GM12874 (cell line): ENCODE results near the gene PSMD4.

Source experiments
- CTCF ChIP-seq: IDR thresholded peaks from 2 replicates; pipeline ENCODE4 v1.5.1; 2011; ENCODE audit warnings: low read depth, mild to moderate bottlenecking, control low read depth, low read length, moderate library complexity; ENCODE audit not compliant: insufficient read depth

The PSMD4 gene

DNA sequence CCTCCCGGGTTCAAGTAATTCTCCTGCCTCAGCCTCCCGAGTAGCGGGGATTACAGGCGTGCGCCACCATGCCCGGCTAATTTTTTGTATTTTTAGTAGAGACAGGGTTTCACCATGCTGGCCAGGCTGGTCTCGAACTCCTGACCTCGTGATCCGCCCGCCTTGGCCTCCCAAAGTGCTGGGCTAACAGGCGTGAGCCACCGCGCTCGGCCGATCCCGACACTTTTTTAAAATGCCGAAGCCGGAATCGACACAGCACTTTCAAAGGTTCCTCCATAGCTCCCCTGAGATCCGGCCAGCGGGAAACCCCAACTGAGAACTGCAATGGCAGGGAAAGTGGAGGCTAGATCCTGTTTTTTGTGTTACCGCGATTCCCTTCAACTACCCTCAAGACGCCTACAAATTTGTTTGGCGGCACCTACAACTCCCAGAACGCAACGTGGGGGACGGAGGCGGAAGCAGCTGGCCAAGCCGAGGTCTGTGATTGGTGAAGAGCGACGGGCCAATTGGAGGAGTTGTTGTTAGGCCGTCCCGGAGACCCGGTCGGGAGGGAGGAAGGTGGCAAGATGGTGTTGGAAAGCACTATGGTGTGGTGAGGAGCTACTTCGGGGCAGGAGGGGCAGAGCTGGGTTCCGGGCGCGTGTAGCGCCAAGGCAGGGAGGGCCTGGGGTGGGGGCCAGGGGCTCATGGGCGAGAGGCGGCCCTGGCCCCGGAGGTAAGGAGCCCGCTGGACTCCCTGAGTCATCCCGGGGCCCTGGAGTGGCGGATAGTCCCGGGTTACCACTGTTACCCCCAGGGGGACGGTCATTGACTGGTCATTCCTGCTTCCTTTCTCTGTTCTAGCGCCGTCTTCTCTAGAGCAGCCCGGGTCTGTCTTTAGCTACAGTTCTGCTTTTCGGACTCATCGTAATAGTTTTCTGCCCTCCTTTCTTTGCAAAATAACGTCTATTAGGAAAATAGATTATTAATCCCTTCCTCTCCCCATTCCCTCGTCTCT lies at the start of gene PSMD4:
PSMD4 (plus strand) TSS at position 518 of the 997 bp plus-strand sequence; CDS start at position 567, 49 bp downstream.
- no peak for TF ChIP-seq CTCF

DNA sequence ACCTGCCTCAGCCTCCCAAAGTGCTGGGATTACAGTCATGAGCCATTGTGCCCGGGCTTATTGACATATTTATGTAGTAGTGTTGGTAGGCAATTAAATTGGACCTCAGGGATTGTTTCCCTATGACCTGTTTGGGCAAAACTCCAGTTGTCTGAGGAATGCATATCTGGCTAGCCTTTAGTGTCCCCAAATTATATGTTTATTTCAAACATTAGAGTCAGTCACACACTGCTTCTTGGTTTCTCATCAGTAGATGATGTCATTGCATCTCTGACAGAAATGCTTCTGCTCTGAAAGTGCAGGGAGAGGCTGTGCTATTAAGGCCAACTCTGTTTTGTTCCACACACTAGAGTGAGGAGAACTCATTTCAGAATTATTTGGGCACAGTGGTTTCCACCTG lies 43.7 kb upstream of the PSMD4 start:
- TF ChIP-seq CTCF, result no peak

- TF ChIP-seq CTCF, result no peak
Measured at GRCh38 chr1:151211972-151212705, 42.4 kb upstream of the PSMD4 start.

GRCh38 chr1:151213560-151213959 lies 41.0 kb upstream of the PSMD4 start:
- TF ChIP-seq CTCF, result no peak

DNA sequence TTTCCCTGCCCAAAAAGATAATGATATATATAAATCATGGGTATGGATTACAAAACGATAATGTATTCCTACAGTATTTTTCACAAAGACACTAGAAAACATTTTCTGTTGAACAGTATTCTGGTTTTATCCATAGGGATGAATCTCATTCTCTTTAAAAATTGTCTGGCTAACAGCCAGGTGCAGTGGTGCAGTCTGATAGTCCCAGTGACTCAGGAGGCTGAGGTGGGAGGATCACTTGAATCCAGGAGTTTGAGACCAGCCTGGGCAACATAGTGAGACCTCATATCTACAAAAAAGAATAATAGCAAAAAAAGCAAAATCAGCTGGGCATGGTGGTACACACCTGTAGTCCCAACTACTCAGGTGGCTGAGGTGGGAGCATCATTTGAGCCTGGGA lies 32.9 kb upstream of the PSMD4 start:
- TF ChIP-seq CTCF, result no peak

DNA sequence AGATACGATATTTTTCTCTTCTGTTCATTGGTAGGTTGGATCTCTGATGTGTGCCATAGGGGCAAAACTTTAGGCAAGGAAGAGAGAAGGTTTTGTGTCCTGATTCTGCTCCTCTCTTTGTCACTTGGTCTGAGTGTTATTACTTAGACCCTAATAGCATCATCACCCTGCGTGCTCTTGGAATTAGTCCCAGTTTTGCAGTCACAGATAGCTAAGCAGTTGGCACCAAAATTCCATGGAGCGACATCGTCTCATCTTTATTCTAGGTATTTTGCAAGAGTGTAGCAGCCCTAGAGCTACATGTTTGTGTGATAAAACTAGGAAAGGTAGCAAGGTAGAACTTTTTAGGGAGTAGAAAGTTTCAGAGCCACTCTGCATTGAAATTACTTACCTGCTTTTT lies 32.4 kb upstream of the PSMD4 start:
- TF ChIP-seq CTCF, result no peak

- no peak for TF ChIP-seq CTCF
Measured at GRCh38 chr1:151235235-151235634, 19.3 kb upstream of the PSMD4 start.
